Cardiac muscle cell (in vitro differentiated cells and primary cell): Measurements from ENCODE around the gene C2orf15. TPM values are rescaled to one million over a fixed set of nuclear protein-coding genes. Genes with fewer than 3 reads are reported as not detected.

Source experiments
- DNase-seq, 2 donors: peaks; one replicate each; pipeline versions ENCODE4 v3.0.0 to v3.0.0-alpha.2; 2010 to 2017; ENCODE audit warnings: low read depth in 1 of 2, low spot score in 1 of 2
- H3K27ac ChIP-seq: fragments of 200-600 bp; sonication (generic); 2 replicates; pipeline ENCODE4 v1.5.1; 2016
- H3K27me3 ChIP-seq: fragments of 200-600 bp; sonication (generic); 2 replicates; pipeline ENCODE4 v1.6.0; 2016; ENCODE audit warnings: control low read depth
- H3K36me3 ChIP-seq: fragments of 200-600 bp; sonication (generic); 2 replicates; pipeline ENCODE4 v1.5.1; 2016; ENCODE audit warnings: control low read depth
- H3K4me1 ChIP-seq: fragments of 200-600 bp; sonication (generic); 2 replicates; pipeline ENCODE4 v1.8.1; 2017; ENCODE audit warnings: low read depth, mild to moderate bottlenecking, mixed run types
- H3K4me3 ChIP-seq: fragments of 200-600 bp; sonication (generic); 2 replicates; pipeline ENCODE4 v1.5.1; 2016; ENCODE audit warnings: mild to moderate bottlenecking
- H3K9me3 ChIP-seq: fragments of 200-600 bp; sonication (generic); 2 replicates; pipeline ENCODE4 v1.5.1; 2017; ENCODE audit warnings: low read depth, mild to moderate bottlenecking, control low read depth
- polyA plus RNA-seq: library from polyadenylated mRNA; unstranded; fragments of >200 nt; fragmentation: Nextera tagmentation; extraction: Ambion mirVana; gene quantifications from 2 replicates; pipeline ENCODE4 v1.2.1, GENCODE V29; 2016
- total RNA-seq: library from RNA; depleted of rRNA; stranded (reverse); fragments of >200 nt; gene quantifications from 2 replicates; pipeline ENCODE4 v1.2.3, GENCODE V29; 2016
- TF ChIP-seq, protein P1 (sequence below): IDR thresholded peaks from 2 replicates; pipeline ENCODE4 v1.5.1; 2012; ENCODE audit warnings: low read depth, mild to moderate bottlenecking, low read length

Gene C2orf15
- total and polyA plus RNA-seq, 2 experiments from 2014 or later = 2.3 TPM

GRCh38 chr2:99169534-99169933, 28.0 kb downstream of the C2orf15 start:
- TF ChIP-seq, protein P1, sequence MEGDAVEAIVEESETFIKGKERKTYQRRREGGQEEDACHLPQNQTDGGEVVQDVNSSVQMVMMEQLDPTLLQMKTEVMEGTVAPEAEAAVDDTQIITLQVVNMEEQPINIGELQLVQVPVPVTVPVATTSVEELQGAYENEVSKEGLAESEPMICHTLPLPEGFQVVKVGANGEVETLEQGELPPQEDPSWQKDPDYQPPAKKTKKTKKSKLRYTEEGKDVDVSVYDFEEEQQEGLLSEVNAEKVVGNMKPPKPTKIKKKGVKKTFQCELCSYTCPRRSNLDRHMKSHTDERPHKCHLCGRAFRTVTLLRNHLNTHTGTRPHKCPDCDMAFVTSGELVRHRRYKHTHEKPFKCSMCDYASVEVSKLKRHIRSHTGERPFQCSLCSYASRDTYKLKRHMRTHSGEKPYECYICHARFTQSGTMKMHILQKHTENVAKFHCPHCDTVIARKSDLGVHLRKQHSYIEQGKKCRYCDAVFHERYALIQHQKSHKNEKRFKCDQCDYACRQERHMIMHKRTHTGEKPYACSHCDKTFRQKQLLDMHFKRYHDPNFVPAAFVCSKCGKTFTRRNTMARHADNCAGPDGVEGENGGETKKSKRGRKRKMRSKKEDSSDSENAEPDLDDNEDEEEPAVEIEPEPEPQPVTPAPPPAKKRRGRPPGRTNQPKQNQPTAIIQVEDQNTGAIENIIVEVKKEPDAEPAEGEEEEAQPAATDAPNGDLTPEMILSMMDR = no peak
- no peaks in the 10 kb centered on the region for H3K27me3 ChIP-seq
- DNase-seq = no peak
- H3K4me1 ChIP-seq = no peaks in the 10 kb centered on the region
- no peaks in the 10 kb centered on the region for H3K9me3 ChIP-seq
- H3K4me3 ChIP-seq = no peak overlapping the region
- H3K36me3 ChIP-seq = peaks cover 26% of the 10 kb centered on the region
- H3K27ac ChIP-seq = no peak overlapping the region

DNA sequence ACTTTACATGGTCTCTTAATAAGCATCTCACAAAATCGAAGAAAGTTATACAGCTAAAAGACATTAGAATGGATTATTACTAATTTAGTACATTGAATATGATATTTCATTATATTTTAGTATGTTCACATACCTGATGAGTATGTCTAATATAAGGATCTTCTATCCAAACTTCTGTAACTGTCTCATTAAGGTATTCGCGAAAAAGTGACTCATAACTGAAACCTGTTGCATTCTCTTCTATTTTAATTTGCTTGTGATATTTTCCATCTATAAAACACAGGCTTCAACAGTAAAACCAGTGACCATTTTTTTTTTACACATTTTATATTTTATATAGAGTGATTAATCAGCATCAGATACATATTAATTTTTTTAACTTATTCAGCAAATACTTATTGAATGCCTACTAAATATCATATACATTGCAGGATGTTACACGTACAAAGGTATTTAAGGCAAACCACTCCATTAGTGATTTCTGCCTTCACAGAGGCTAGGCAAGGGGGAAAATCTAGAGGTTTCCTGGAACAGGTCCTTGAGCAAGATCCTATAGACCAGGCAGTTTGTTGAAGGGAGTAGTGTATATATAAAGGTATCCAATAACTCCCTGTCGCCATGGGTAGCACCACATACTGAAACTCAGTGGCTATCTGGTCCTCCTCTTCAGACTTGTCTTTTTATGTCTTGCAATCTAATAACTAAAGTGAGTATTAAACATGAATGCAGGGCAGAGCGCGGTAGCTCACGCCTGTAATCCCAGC, 30.1 kb downstream of the C2orf15 start:
- H3K9me3 ChIP-seq = no peaks in the 10 kb centered on the region
- no peaks in the 10 kb centered on the region for H3K4me1 ChIP-seq
- H3K27me3 ChIP-seq = no peaks in the 10 kb centered on the region
- DNase-seq = no peak
- H3K27ac ChIP-seq = no peak overlapping the region
- H3K4me3 ChIP-seq = no peak overlapping the region
- H3K36me3 ChIP-seq = peaks cover 26% of the 10 kb centered on the region
- TF ChIP-seq, protein P1 = no peak

- peak within 1 kb of the TSS; percentile 90 for H3K4me3 ChIP-seq
- H3K27me3 ChIP-seq = no peaks in the 10 kb centered on the region
- DNase-seq = peak; percentile 96 to 97
- peaks cover 10% of the 10 kb centered on the region for H3K4me1 ChIP-seq
- H3K9me3 ChIP-seq = no peaks in the 10 kb centered on the region
- TF ChIP-seq, protein P1 = no peak
- no peaks in the 10 kb centered on the region for H3K36me3 ChIP-seq
- peak within 1 kb of the TSS; percentile 95 for H3K27ac ChIP-seq
Measured at GRCh38 chr2:99180755-99181623, 39.5 kb downstream of the C2orf15 start, which contains the start of the genes MITD1 and MRPL30. TSS of gene MITD1 (minus strand) at chr2:99181058. CDS start at chr2:99180981, 77 bp downstream. TSS of gene MRPL30 (plus strand) at chr2:99181184. CDS start at chr2:99186204, 5,020 bp downstream.

DNA sequence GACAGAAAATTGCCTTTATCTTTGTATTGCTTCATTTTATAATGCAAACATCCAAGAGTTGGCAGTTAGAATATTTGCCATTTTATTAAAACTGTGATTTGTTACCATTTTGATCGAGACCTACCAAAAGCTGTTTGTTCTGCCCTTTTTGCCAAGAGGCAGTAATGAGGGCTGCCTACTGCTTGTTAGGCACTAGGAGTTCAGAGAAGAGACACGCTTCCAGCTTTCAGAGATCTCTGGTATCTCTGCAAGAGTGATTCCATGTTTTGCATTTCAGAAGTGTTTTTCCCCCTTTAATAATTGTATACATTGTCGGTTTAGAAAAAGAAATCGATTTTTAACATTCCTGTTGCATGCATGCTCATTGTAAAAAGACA, 40.1 kb downstream of the C2orf15 start:
- Histone ChIP-seq H3K27me3 (no peaks in the 10 kb centered on the region), H3K4me3 (peak overlapping the region; percentile 90), H3K27ac (peak overlapping the region; percentile 95), H3K36me3 (no peaks in the 10 kb centered on the region), H3K9me3 (no peaks in the 10 kb centered on the region), H3K4me1 (peaks cover 10% of the 10 kb centered on the region)
- DNase-seq = peak; percentile 4 to 15
- TF ChIP-seq, protein P1 = no peak

DNA sequence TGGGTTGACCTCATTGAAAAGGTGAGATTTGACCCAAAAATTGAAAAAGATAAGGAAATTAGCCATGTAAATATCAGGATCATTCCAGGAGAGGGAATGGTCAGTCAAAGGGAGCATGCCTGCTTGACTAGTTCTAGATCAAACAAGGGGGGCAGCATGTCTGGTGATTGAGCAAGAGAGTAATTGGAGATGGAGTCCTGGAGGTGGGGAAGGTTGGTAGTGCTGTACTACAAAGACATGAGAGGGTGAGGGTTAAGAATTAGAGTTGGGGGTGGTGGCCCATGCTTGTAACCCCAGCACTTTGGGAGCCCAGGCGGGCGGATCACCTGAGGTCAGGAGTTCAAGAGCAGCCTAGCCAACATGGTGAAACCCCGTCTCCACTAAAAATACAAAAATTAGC, 41.5 kb downstream of the C2orf15 start:
- H3K4me1 ChIP-seq = peaks cover 10% of the 10 kb centered on the region
- no peaks in the 10 kb centered on the region for H3K9me3 ChIP-seq
- H3K27me3 ChIP-seq = no peaks in the 10 kb centered on the region
- H3K36me3 ChIP-seq = no peaks in the 10 kb centered on the region
- H3K4me3 ChIP-seq = no peak overlapping the region
- TF ChIP-seq, protein P1 = no peak
- DNase-seq = peak in 1 of 2 donors; percentile 4
- no peak overlapping the region for H3K27ac ChIP-seq
